IPS-15b (cell line): ENCODE data around the gene MEIS2.

Experiments used
- H3K27me3 ChIP-seq: one replicate; pipeline ENCODE4 v1.6.1; 2013; ENCODE audit warnings: low read length; ENCODE audit not compliant: control insufficient read depth, insufficient read depth
- H3K36me3 ChIP-seq: one replicate; pipeline ENCODE4 v1.6.1; 2013; ENCODE audit warnings: low read length; ENCODE audit not compliant: control insufficient read depth, insufficient read depth
- H3K4me1 ChIP-seq: one replicate; pipeline ENCODE4 v1.6.1; 2013; ENCODE audit warnings: mild to moderate bottlenecking, low read length; ENCODE audit not compliant: control insufficient read depth, insufficient read depth
- H3K4me3 ChIP-seq: one replicate; pipeline ENCODE4 v1.5.1; 2013; ENCODE audit warnings: low read depth, low read length
- H3K9ac ChIP-seq: one replicate; pipeline ENCODE4 v1.6.1; 2013; ENCODE audit warnings: low read depth, mild to moderate bottlenecking, low read length
- H3K9me3 ChIP-seq: one replicate; pipeline ENCODE4 v1.6.1; 2013; ENCODE audit warnings: mild to moderate bottlenecking, low read length; ENCODE audit not compliant: control insufficient read depth, insufficient read depth

The MEIS2 gene

DNA sequence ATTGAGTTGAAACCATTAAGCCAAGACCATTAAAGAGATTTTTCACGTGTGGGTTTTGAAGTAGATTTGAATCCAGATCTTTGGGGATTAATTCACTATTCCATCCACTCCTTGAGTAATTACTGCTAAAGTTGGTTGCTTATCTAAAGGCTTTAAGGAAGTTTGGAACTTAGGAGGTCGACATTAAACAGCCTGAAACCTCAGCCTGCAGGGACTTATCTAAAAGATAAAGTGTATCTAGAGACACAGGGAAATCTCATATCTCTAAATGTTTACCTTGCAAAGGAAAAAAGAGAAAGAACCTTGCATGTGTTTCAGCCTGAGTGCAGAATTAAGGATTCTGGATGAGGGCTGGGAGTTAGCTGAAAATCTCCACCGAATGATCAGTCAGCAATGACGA lies 158.6 kb downstream of the MEIS2 start:
- Histone ChIP-seq H3K27me3 (no peaks in the 10 kb centered on the region), H3K9ac (no peak overlapping the region), H3K9me3 (no peaks in the 10 kb centered on the region), H3K36me3 (no peaks in the 10 kb centered on the region), H3K4me3 (no peak overlapping the region), H3K4me1 (peaks cover 20% of the 10 kb centered on the region)

DNA sequence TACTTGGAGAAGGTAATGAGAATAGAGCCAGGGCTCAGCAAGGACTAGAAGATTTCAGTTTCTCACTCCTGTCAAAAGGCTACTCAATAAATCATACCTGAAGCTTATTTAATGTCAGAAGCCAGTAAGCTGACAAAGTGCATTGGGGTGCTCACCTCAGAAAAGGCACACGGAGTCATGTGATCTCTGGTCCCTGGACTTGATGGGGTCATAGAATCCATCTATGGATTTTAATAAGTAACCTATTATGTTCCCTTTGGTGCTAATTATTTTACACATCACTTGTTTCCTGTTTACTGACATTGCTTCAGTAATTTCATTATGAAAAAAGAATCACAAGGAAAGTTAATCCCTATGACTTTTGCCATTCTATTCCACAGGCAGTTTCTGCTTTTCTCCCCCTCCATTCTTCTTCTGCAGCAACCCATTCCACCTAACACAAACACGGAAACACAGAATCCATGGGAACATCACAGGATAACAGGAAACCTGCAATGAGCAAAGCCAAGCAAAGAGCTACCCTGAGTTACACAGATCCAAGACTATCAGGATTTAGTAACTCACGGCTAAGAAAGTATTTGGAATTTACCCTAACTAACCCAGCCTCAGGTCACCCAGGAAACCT lies 159.6 kb downstream of the MEIS2 start:
- no peak overlapping the region for H3K9ac ChIP-seq

DNA sequence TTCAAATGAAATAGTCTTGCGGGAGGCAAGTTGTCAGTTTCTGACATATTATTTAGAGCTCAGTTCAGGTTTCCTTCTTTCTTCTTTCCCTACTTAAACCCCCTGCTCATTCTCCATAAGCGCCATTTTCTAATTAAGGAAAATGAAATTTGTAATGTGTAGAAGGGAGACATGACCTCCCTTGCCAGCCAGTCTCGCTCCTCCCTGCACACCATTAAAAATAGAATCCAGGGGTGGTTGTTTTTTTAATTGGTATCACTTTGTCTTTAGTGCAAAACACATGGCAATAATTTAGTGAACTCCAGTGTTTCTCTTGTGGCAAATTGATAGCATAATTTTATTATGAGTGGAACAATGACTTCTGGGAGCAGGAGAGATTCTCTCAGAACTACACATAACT lies 160.1 kb downstream of the MEIS2 start:
- H3K36me3 ChIP-seq = no peaks in the 10 kb centered on the region
- H3K4me3 ChIP-seq = no peak overlapping the region
- H3K9me3 ChIP-seq = no peaks in the 10 kb centered on the region
- no peaks in the 10 kb centered on the region for H3K27me3 ChIP-seq
- peaks cover 17% of the 10 kb centered on the region for H3K4me1 ChIP-seq
- H3K9ac ChIP-seq = no peak overlapping the region

More for the DNA sequence above, 159.6 kb downstream of the MEIS2 start:
- Histone ChIP-seq H3K4me3 (no peak overlapping the region), H3K27me3 (no peaks in the 10 kb centered on the region), H3K36me3 (no peaks in the 10 kb centered on the region), H3K9me3 (no peaks in the 10 kb centered on the region), H3K4me1 (peaks cover 20% of the 10 kb centered on the region)

DNA sequence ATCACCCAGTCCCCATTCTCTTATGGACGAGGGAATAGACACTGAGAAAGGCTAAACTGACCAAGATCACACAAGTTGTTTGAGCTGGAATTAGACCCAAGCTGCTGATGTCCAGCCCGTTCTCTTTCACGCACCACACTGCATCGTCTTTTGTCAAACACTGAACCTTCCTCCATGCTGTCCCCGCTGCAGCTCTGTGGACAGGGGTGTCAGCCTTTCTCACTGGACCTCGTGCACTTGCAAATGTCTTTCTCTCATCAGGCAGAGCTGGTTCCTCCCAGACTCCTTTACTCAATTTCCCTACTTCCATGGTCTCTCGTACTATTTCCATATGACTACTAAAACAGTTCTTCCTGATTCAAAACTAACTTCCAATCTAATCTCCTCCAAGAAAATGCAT lies 161.6 kb downstream of the MEIS2 start:
- Histone ChIP-seq H3K9ac (no peak overlapping the region), H3K9me3 (no peaks in the 10 kb centered on the region), H3K4me1 (peaks cover 10% of the 10 kb centered on the region), H3K36me3 (no peaks in the 10 kb centered on the region), H3K27me3 (no peaks in the 10 kb centered on the region), H3K4me3 (no peak overlapping the region)

DNA sequence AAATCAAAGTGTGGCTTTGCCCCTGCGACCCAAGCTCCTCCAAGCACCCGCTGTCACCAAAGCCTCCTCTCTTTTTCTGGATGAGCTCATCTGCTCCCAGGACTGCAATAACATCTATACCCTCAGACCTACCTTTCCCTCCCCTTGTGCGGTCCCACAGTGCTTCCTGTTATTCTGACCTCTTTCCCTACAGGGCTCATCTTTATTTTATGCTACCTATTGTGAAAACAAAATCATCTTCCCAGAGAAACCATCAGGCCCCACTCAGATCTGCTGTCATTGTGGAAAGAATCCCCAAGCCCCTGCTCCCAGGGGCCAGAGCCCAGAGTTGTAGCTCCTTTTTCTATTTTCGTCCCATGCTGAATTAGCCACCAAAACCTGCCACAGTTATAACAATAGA lies 162.2 kb downstream of the MEIS2 start:
- Histone ChIP-seq H3K4me1 (peaks cover 4% of the 10 kb centered on the region), H3K9ac (no peak overlapping the region), H3K4me3 (no peak overlapping the region), H3K9me3 (no peaks in the 10 kb centered on the region), H3K36me3 (no peaks in the 10 kb centered on the region), H3K27me3 (no peaks in the 10 kb centered on the region)

DNA sequence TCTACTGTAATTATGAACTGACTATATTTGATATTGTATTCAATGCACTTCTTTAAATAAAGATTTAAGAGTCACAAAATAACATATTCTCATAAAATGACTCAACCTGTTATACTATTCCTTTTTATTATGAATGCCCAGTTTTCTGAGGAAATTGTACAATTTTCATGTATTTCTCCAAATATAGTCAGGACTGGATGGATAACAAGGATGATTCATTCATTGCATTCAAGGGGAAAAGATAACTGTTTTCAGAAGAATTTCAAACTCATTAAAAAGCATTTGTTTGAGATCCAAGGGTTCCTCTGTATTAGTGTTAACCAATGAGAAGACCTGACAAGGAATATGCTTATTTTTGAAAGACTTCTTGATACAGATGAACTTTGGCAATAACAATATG lies 163.7 kb downstream of the MEIS2 start:
- Histone ChIP-seq H3K36me3 (no peaks in the 10 kb centered on the region), H3K4me1 (no peaks in the 10 kb centered on the region), H3K9ac (no peak overlapping the region), H3K9me3 (no peaks in the 10 kb centered on the region), H3K4me3 (no peak overlapping the region), H3K27me3 (no peaks in the 10 kb centered on the region)

DNA sequence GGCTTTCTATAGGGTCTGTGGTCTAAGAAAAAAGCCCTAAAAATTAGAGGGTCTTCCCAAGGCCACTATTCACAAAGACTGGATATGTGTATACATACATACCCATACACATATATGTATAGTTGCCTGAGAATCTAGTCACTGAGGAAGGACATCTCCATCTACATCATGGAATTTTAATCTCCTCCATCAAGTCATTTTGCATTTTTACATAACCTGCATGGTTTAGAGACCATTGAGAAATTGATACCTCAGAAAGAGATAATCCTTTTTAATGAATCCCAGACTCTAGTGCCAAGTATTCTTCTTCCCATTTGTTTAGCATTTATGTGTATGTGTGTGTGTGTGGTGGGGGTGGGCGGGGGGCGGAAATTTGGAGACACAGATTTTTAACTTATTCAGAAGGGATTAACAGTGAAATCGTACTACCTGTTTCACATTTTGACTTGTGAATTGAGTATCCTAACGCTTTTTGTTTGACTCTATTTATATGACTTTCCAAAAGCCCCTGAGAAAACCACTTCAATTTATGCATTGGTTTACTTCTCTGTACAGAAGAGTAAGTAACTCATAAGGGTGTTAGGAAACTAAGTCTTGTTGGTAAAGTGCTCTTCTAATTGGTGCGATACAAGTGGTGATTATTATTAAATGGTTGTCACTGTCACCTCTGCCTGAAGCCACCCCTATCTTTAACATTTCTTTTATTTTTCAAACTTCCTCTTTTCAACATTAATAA lies 166.9 kb downstream of the MEIS2 start:
- Histone ChIP-seq H3K4me1 (peaks cover 2% of the 10 kb centered on the region), H3K9ac (no peak overlapping the region), H3K27me3 (no peaks in the 10 kb centered on the region), H3K9me3 (no peaks in the 10 kb centered on the region), H3K4me3 (no peak overlapping the region), H3K36me3 (no peaks in the 10 kb centered on the region)

DNA sequence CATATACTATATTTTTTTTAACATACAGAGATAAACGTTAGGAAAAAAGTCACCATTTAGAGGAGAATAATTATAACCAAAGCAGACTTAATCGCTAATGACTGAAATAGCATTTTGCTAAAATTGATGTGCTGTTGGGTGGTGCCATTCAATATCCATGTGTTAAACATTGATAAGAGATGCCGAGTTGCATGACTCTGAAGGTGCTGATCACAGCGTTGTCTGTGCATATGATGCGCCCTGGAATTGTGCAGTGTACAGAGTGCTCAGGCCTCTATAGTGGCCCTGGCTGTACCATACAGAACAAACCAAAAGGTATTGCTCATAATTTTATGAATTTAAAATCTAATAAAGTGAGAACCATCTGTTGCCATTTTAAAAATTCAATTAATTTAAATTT lies 168.3 kb downstream of the MEIS2 start:
- Histone ChIP-seq H3K9me3 (no peaks in the 10 kb centered on the region), H3K27me3 (no peaks in the 10 kb centered on the region), H3K4me3 (no peak overlapping the region), H3K9ac (no peak overlapping the region), H3K36me3 (no peaks in the 10 kb centered on the region), H3K4me1 (peaks cover 2% of the 10 kb centered on the region)

DNA sequence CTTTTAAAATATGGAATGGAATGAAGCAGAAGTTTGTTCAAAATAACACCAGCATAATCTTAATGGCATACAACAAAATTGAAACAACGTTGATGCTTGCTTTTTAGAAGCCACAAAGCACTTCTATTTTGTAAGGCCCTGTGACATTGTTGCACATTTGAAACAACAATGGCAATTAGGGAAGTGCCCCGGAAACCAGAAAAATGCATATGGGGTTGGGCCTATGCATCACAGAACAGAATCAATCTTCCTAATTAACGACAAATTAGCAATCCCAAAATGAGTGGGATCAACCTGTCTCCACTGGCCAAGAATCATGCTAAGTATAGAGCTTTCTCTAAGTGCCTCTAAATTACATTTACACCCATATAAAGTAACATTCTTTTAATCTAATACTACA lies 168.9 kb downstream of the MEIS2 start:
- H3K27me3 ChIP-seq = no peaks in the 10 kb centered on the region
- peaks cover 2% of the 10 kb centered on the region for H3K4me1 ChIP-seq
- no peaks in the 10 kb centered on the region for H3K36me3 ChIP-seq

DNA sequence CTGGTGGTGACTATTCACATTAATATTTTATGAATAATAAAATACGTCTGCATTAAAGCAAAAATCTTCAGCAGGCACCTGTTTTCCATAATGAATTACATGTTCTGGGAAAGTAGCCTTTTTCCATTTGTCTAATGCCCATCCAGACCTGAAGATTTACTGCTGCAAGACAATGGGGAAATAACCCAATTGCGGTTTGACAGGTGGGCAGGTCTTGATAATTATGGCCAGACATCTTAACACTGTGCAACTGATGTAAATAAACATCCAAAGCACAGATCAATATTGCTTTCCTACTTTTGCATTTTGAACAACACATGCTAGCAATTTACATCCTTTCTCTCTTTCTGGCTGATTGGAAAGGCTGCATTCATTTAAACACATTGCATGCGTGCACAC lies 173.9 kb downstream of the MEIS2 start:
- Histone ChIP-seq H3K36me3 (no peaks in the 10 kb centered on the region), H3K4me3 (no peak overlapping the region), H3K9ac (no peak overlapping the region), H3K27me3 (no peaks in the 10 kb centered on the region), H3K9me3 (no peaks in the 10 kb centered on the region), H3K4me1 (peaks cover 1% of the 10 kb centered on the region)

More for the DNA sequence above, 168.9 kb downstream of the MEIS2 start:
- no peak overlapping the region for H3K4me3 ChIP-seq
- H3K9ac ChIP-seq = no peak overlapping the region
- no peaks in the 10 kb centered on the region for H3K9me3 ChIP-seq

DNA sequence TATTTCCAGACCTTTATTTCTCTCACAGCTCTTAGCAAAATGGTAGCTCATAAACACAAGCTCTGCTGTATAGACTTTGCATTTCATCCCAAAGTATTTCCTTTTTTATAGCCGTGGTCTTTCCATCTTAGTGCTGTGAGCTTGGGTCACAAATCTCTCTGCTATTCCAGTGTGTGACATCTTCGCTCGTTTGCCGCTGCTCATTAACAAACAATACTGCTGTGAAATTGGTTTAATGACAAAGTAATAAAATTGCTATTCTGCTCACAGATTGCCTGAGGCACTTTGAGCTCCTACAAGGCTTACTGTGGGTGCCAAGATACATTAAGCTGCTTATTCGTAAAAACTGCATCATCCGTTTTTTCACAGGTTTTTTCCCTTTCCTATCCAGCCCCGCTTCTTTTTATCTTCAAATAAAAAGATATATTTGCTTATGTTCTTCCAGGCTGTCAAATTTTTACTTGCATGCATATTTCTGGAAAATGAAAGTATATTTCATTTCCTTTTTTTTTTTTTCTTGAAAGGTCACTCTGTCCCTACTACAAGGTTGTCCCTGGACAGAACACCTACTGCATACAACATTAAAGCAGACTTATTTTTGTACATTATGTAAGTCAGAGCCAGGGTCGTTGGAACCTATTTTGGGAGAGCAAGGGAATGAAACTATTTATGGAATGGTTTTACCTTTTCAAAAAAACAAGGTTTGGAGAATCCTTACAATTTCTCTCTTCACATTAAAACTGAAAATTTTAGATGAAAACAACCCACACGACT lies 174.5 kb downstream of the MEIS2 start:
- no peaks in the 10 kb centered on the region for H3K9me3 ChIP-seq
- H3K36me3 ChIP-seq = no peaks in the 10 kb centered on the region
- no peaks in the 10 kb centered on the region for H3K4me1 ChIP-seq
- no peak overlapping the region for H3K4me3 ChIP-seq
- no peaks in the 10 kb centered on the region for H3K27me3 ChIP-seq
- no peak overlapping the region for H3K9ac ChIP-seq

DNA sequence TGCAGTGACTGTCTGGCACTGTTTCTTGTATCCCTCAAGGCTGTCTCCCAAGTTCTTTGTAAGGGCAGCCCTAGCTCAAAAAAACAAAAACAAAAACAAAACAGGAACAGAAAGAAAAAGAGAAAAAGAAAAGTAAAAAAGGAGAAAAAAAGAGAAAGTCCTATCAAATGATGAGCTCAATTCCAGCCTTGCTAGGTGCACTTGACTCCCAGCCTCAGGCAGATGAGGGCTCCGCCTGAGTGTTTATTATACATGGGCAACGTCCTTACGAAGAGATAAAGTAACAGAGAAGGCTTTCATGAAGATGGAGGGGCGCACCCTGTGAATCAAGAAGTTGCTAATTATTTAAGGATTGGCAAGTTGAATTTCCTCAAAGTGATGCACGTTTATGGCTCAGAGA lies 175.3 kb downstream of the MEIS2 start:
- Histone ChIP-seq H3K36me3 (no peaks in the 10 kb centered on the region), H3K9me3 (no peaks in the 10 kb centered on the region), H3K4me3 (no peak overlapping the region), H3K4me1 (no peaks in the 10 kb centered on the region), H3K27me3 (no peaks in the 10 kb centered on the region), H3K9ac (no peak overlapping the region)
